Liver (tissue), 9 donors: ENCODE results near the gene MTMR11. TPM values are rescaled to one million over a fixed set of nuclear protein-coding genes. Genes with fewer than 3 reads are reported as not detected.
A peak's percentile ranks its signal among the peaks of the same experiment; 100 is the strongest.

Experiments used
- DNase-seq: peaks from one replicate; pipeline ENCODE4 v3.0.0-alpha.2; 2017; ENCODE audit warnings: low spot score
- H3K27ac ChIP-seq, 2 donors: one replicate each; pipeline ENCODE4 v1.7.0; 2013; ENCODE audit warnings: inconsistent platforms in 2 of 2, low read length in 2 of 2, control low read depth in 1 of 2, low read depth in 1 of 2, mild to moderate bottlenecking in 1 of 2
- H3K27me3 ChIP-seq, 4 donors: one replicate each; pipeline versions ENCODE4 v1.6.1 to v1.7.0; 2013; ENCODE audit warnings: low read length in 3 of 4, inconsistent platforms in 1 of 4, mild to moderate bottlenecking in 1 of 4, moderate library complexity in 1 of 4; ENCODE audit not compliant: control insufficient read depth in 4 of 4, insufficient read depth in 4 of 4
- H3K36me3 ChIP-seq, 4 donors: one replicate each; pipeline versions ENCODE4 v1.6.1 to v1.7.0; 2013; ENCODE audit warnings: low read length in 3 of 4, mild to moderate bottlenecking in 3 of 4, low read depth in 1 of 4, moderate library complexity in 1 of 4; ENCODE audit not compliant: control insufficient read depth in 4 of 4, insufficient read depth in 3 of 4
- H3K4me1 ChIP-seq, 4 donors: one replicate each; pipeline versions ENCODE4 v1.6.1 to v1.7.0; 2013; ENCODE audit warnings: low read length in 3 of 4, mild to moderate bottlenecking in 3 of 4, moderate library complexity in 1 of 4; ENCODE audit not compliant: control insufficient read depth in 4 of 4, insufficient read depth in 4 of 4
- H3K4me3 ChIP-seq, 3 donors: one replicate each; pipeline versions ENCODE4 v1.6.1 to v1.7.0; 2013; ENCODE audit warnings: low read length in 3 of 3, control low read depth in 1 of 3, low read depth in 1 of 3, mild to moderate bottlenecking in 1 of 3
- H3K9ac ChIP-seq, 2 donors: one replicate each; pipeline ENCODE4 v1.7.0; 2013; ENCODE audit warnings: low read length in 2 of 2, mild to moderate bottlenecking in 2 of 2, moderate library complexity in 2 of 2, control low read depth in 1 of 2, low read depth in 1 of 2
- H3K9me3 ChIP-seq, 4 donors: one replicate each; pipeline versions ENCODE4 v1.6.1 to v1.7.0; 2013; ENCODE audit warnings: low read length in 3 of 4; ENCODE audit not compliant: control insufficient read depth in 4 of 4
- FOXA1 ChIP-seq: IDR thresholded peaks from 2 replicates; pipeline ENCODE4 v1.6.1; 2016; ENCODE audit warnings: antibody characterized with exemption
- GABPA ChIP-seq, 2 donors: IDR thresholded peaks in 1 of 2; conservative IDR thresholded peaks in 1 of 2; 2 replicates each; pipeline ENCODE4 v1.6.1; 2016; ENCODE audit warnings: antibody characterized with exemption in 2 of 2, mild to moderate bottlenecking in 1 of 2, moderate library complexity in 1 of 2
- JUND ChIP-seq, 2 donors: IDR thresholded peaks; 2 replicates each; pipeline ENCODE4 v1.6.1; 2016; ENCODE audit warnings: antibody characterized with exemption in 2 of 2
- NR2F2 ChIP-seq: IDR thresholded peaks from 2 replicates; pipeline ENCODE4 v1.6.1; 2016; ENCODE audit warnings: antibody characterized with exemption
- RAD21 ChIP-seq, 2 donors: IDR thresholded peaks; 2 replicates each; pipeline ENCODE4 v1.6.1; 2016; ENCODE audit warnings: antibody characterized with exemption in 2 of 2, mild to moderate bottlenecking in 2 of 2
- RXRA ChIP-seq, 2 donors: IDR thresholded peaks; 2 replicates each; pipeline ENCODE4 v1.6.1; 2017 to 2018; ENCODE audit warnings: antibody characterized with exemption in 2 of 2, mild to moderate bottlenecking in 1 of 2
- SP1 ChIP-seq: IDR thresholded peaks from 2 replicates; pipeline ENCODE4 v1.6.1; 2018; ENCODE audit warnings: antibody characterized with exemption, mild to moderate bottlenecking
- WGBS: extraction: QIAGEN DNeasy Blood & Tissue Kit; methylation state at CpG from one replicate; pipeline ENCODE4 v1.1.7; 2013; 5-methylcytosine and 5-hydroxymethylcytosine counted together
- polyA plus RNA-seq, 2 donors: library from polyadenylated mRNA; stranded (reverse) in 1 of 2; unstranded in 1 of 2; fragments of 200-250 nt in 1 of 2; fragments of >200 nt in 1 of 2; fragmentation: Nextera tagmentation in 1 of 2; extraction: Ambion mirVana in 1 of 2; gene quantifications; one replicate each; pipeline versions ENCODE4 v1.2.1 to v1.2.3, GENCODE V29; 2013 to 2015
- total RNA-seq, 2 donors: library from RNA; depleted of rRNA; stranded (reverse); fragments of >200 nt; gene quantifications; one replicate each; pipeline ENCODE4 v1.2.3, GENCODE V29; 2014
- TF ChIP-seq, protein P1 (sequence below): IDR thresholded peaks from 2 replicates; pipeline ENCODE4 v1.6.1; 2016; ENCODE audit warnings: antibody characterized with exemption
- TF ChIP-seq, protein P2 (sequence below): fragments of 150-350 bp; IDR thresholded peaks from 2 replicates; pipeline ENCODE4 v1.5.1; 2017; ENCODE audit warnings: improper control_type of control experiment, low read depth, low read length; ENCODE audit not compliant: missing input control
- TF ChIP-seq, protein P3 (sequence below): IDR thresholded peaks from 2 replicates; pipeline ENCODE4 v1.6.1; 2016; ENCODE audit warnings: antibody characterized with exemption, mild to moderate bottlenecking
- TF ChIP-seq, protein P4 (sequence below): IDR thresholded peaks from 2 replicates; pipeline ENCODE4 v1.6.1; 2016; ENCODE audit warnings: antibody characterized with exemption
- TF ChIP-seq, protein P5 (sequence below): IDR thresholded peaks from 2 replicates; pipeline ENCODE4 v1.6.1; 2016; ENCODE audit warnings: antibody characterized with exemption
- donor health status: healthy.
- donor health status: healthy.
- donor health status: healthy.
- donor health status: healthy.
- donor health status: healthy.

The MTMR11 gene
- total and polyA plus RNA-seq, 4 donors = 1.5 to 2.1 (median 1.8) TPM

DNA sequence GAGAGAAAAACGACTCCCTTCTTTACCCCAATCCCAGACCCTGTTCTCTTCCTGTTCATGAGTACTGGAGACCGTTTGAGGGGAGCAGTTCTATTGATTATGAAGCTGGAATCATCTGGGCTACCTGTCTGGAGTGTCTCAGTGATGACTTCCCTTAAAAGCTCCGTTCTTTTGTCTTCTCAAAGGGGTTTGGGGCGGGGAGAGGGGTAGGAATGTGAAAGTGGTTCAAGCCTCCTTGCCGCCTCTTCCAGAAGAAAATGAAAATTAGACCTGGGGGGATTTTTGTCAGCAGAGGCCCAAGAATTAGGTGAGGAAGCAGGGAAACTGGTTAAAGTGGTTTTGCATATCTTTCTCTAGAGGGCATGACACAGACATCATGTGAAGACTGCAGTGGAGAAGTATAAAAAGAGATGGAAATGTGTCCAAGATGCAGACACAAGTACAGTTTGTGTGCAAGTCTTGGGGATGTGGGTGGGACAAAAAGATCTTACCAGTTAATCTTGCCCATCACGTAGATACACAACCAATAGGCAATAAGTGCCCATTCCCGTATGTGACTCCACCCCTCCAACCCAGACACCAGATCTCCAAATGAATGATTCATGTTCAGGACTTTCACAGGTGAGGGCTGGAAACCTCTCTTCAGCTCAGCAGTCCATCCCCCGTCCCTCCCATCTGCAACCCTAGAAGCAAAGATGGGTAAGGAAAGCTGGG is 470 bp upstream of the MTMR11 start:
- TF ChIP-seq, protein P1, sequence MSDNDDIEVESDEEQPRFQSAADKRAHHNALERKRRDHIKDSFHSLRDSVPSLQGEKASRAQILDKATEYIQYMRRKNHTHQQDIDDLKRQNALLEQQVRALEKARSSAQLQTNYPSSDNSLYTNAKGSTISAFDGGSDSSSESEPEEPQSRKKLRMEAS = no peak
- TF ChIP-seq NR2F2 (no peak), JUND (IDR thresholded peaks at IDR 0.05) (peak in 1 of 2 donors; percentile 25), RXRA (IDR thresholded peaks at IDR 0.05) (no peak)
- TF ChIP-seq, protein P2, sequence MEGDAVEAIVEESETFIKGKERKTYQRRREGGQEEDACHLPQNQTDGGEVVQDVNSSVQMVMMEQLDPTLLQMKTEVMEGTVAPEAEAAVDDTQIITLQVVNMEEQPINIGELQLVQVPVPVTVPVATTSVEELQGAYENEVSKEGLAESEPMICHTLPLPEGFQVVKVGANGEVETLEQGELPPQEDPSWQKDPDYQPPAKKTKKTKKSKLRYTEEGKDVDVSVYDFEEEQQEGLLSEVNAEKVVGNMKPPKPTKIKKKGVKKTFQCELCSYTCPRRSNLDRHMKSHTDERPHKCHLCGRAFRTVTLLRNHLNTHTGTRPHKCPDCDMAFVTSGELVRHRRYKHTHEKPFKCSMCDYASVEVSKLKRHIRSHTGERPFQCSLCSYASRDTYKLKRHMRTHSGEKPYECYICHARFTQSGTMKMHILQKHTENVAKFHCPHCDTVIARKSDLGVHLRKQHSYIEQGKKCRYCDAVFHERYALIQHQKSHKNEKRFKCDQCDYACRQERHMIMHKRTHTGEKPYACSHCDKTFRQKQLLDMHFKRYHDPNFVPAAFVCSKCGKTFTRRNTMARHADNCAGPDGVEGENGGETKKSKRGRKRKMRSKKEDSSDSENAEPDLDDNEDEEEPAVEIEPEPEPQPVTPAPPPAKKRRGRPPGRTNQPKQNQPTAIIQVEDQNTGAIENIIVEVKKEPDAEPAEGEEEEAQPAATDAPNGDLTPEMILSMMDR = no peak
- TF ChIP-seq, protein P3, sequence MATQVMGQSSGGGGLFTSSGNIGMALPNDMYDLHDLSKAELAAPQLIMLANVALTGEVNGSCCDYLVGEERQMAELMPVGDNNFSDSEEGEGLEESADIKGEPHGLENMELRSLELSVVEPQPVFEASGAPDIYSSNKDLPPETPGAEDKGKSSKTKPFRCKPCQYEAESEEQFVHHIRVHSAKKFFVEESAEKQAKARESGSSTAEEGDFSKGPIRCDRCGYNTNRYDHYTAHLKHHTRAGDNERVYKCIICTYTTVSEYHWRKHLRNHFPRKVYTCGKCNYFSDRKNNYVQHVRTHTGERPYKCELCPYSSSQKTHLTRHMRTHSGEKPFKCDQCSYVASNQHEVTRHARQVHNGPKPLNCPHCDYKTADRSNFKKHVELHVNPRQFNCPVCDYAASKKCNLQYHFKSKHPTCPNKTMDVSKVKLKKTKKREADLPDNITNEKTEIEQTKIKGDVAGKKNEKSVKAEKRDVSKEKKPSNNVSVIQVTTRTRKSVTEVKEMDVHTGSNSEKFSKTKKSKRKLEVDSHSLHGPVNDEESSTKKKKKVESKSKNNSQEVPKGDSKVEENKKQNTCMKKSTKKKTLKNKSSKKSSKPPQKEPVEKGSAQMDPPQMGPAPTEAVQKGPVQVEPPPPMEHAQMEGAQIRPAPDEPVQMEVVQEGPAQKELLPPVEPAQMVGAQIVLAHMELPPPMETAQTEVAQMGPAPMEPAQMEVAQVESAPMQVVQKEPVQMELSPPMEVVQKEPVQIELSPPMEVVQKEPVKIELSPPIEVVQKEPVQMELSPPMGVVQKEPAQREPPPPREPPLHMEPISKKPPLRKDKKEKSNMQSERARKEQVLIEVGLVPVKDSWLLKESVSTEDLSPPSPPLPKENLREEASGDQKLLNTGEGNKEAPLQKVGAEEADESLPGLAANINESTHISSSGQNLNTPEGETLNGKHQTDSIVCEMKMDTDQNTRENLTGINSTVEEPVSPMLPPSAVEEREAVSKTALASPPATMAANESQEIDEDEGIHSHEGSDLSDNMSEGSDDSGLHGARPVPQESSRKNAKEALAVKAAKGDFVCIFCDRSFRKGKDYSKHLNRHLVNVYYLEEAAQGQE = no peak
- whole genome bisulfite sequencing = 23% methylated on average over 8 of the region's 8 CpGs
- Histone ChIP-seq H3K9ac (no peak overlapping the region), H3K27me3 (no peaks in the 10 kb centered on the region), H3K36me3 (no peaks in the 10 kb centered on the region), H3K4me1 (peaks cover 9 to 28% (median 12%) of the 10 kb centered on the region in 4 donors), H3K27ac (no peak overlapping the region), H3K9me3 (no peaks in the 10 kb centered on the region), H3K4me3 (peak overlapping the region in 1 of 3 donors; percentile 36)
- DNase-seq = no peak

DNA sequence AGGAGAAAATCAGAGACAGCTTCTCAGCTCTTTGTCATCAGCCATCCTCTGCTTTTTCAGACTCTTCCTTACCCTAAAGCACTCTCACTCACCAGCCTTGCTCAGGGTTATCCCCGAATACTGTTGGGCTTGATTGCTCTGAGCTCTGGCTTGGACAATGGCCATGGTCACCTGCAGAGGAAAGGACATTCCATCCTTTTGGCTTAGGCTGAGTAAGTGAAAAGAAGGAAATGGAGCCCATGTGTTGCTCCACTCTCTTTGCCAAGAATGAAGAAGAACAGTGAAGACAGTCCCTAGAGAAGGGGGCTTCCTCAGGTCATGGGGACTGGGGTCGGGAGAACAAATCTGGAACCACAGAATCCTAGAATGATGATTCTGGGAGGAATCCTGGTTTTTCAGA is 2.3 kb downstream of the MTMR11 start:
- Histone ChIP-seq H3K9ac (no peak overlapping the region), H3K9me3 (no peaks in the 10 kb centered on the region), H3K36me3 (no peaks in the 10 kb centered on the region), H3K27ac (no peak overlapping the region), H3K4me1 (peaks cover 9 to 22% (median 10%) of the 10 kb centered on the region in 4 donors), H3K4me3 (no peak overlapping the region), H3K27me3 (no peaks in the 10 kb centered on the region)
- WGBS = 84% methylated on average over 2 of the region's 2 CpGs
- DNase-seq = no peak
- no peak for TF ChIP-seq RAD21 (IDR thresholded peaks at IDR 0.05)
- TF ChIP-seq, protein P4, sequence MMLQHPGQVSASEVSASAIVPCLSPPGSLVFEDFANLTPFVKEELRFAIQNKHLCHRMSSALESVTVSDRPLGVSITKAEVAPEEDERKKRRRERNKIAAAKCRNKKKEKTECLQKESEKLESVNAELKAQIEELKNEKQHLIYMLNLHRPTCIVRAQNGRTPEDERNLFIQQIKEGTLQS = no peak
- TF ChIP-seq RXRA (IDR thresholded peaks at IDR 0.05) = no peak
- TF ChIP-seq, protein P5, sequence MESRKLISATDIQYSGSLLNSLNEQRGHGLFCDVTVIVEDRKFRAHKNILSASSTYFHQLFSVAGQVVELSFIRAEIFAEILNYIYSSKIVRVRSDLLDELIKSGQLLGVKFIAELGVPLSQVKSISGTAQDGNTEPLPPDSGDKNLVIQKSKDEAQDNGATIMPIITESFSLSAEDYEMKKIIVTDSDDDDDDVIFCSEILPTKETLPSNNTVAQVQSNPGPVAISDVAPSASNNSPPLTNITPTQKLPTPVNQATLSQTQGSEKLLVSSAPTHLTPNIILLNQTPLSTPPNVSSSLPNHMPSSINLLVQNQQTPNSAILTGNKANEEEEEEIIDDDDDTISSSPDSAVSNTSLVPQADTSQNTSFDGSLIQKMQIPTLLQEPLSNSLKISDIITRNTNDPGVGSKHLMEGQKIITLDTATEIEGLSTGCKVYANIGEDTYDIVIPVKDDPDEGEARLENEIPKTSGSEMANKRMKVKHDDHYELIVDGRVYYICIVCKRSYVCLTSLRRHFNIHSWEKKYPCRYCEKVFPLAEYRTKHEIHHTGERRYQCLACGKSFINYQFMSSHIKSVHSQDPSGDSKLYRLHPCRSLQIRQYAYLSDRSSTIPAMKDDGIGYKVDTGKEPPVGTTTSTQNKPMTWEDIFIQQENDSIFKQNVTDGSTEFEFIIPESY = no peak
- TF ChIP-seq JUND (IDR thresholded peaks at IDR 0.05) = no peak
- no peak for TF ChIP-seq GABPA (IDR thresholded peaks at IDR 0.05 in 1 of 2, conservative IDR thresholded peaks at IDR 0.05 in 1 of 2)
- TF ChIP-seq SP1 = no peak
- no peak for TF ChIP-seq FOXA1
- TF ChIP-seq, protein P3 = no peak
